ENCODE results near the gene VWA5B1.

Gene VWA5B1

DNA sequence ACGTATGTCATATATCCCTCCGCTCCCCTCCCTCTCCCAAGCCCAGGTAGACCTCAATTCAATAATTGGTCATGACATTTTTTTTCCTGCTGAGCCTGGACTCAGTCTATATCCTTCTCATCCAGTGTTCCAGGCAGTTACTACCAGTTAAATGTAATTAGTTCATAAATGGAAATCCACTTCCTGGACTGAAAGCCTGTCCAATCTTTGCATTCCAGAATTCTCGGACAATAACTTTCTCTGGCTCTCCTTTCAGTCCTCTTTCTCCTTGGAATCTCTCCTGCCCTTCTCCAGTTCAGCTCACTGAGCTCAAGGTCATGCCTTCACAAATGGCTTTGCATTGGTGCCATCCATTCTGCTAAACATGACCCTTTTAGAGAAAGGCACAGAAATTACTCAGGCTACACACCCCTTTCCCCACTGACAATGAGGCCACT is 34.8 kb downstream of the VWA5B1 start:
- Histone ChIP-seq H3K36me3 (replicated peaks; ENCODE audit: low read depth, low read length) (no peaks in the 10 kb centered on the region), H3K27ac (ENCODE audit: low read length) (no peak overlapping the region), H2AFZ (ENCODE audit: low read depth, low read length) (no peak overlapping the region), H3K9me3 (ENCODE audit: insufficient read depth, low read length) (no peaks in the 10 kb centered on the region), H3K79me2 (ENCODE audit: low read length) (no peaks in the 10 kb centered on the region), H3K4me3 (ENCODE audit: low read length) (no peak overlapping the region), H4K20me1 (ENCODE audit: insufficient read depth, low read length) (no peaks in the 10 kb centered on the region), H3K27me3 (ENCODE audit: low read depth, low read length) (peaks cover 3% of the 10 kb centered on the region; the same call in 1 of the 2 replicates), H3K9ac (ENCODE audit: low read length) (no peak overlapping the region), H3K4me2 (ENCODE audit: low read length) (no peak overlapping the region), H3K4me1 (ENCODE audit: low read length) (peaks cover 34% of the 10 kb centered on the region)
- no peak for TF ChIP-seq EZH2phosphoT487 (IDR thresholded peaks at IDR 0.05; ENCODE audit: low read depth)
- TF ChIP-seq, protein P1, sequence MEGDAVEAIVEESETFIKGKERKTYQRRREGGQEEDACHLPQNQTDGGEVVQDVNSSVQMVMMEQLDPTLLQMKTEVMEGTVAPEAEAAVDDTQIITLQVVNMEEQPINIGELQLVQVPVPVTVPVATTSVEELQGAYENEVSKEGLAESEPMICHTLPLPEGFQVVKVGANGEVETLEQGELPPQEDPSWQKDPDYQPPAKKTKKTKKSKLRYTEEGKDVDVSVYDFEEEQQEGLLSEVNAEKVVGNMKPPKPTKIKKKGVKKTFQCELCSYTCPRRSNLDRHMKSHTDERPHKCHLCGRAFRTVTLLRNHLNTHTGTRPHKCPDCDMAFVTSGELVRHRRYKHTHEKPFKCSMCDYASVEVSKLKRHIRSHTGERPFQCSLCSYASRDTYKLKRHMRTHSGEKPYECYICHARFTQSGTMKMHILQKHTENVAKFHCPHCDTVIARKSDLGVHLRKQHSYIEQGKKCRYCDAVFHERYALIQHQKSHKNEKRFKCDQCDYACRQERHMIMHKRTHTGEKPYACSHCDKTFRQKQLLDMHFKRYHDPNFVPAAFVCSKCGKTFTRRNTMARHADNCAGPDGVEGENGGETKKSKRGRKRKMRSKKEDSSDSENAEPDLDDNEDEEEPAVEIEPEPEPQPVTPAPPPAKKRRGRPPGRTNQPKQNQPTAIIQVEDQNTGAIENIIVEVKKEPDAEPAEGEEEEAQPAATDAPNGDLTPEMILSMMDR (IDR thresholded peaks at IDR 0.05; ENCODE audit: low read depth, low read length), result no peak

DNA sequence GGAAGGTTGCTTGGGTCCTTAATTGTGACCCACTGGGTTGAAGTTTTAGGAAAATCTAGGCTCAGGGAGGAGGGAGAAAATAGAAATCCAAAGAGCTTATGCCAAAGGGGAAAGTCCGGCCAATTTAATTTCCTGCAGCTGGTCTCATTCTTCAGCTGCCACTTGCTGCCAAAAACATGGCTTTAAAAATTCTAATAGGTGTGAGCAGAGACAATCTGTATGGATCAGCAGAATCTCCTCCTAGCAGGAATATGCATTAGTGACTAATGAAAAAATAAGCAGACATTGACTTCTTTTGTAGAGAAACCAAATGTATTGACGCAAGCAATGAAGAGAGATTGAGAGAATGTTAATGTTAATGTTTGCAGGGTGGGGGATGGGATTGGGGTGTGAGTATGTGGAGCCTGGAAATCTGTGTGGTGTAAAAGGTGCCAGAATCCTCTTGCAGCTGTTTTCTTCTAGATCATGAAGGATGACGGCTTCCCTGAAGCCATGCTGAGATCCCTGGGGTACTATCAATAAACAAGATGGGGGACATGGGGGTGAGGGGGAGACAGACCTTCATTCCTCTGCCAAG is 35.3 kb downstream of the VWA5B1 start:
- Histone ChIP-seq H3K4me2 (ENCODE audit: low read length) (no peak overlapping the region), H2AFZ (ENCODE audit: low read depth, low read length) (no peak overlapping the region), H3K9me3 (ENCODE audit: insufficient read depth, low read length) (no peaks in the 10 kb centered on the region), H4K20me1 (ENCODE audit: insufficient read depth, low read length) (no peaks in the 10 kb centered on the region), H3K79me2 (ENCODE audit: low read length) (no peaks in the 10 kb centered on the region), H3K27me3 (ENCODE audit: low read depth, low read length) (peaks cover 3% of the 10 kb centered on the region; the same call in 1 of the 2 replicates), H3K27ac (ENCODE audit: low read length) (no peak overlapping the region), H3K36me3 (replicated peaks; ENCODE audit: low read depth, low read length) (no peaks in the 10 kb centered on the region), H3K4me3 (ENCODE audit: low read length) (no peak overlapping the region), H3K9ac (ENCODE audit: low read length) (no peak overlapping the region), H3K4me1 (ENCODE audit: low read length) (peaks cover 29% of the 10 kb centered on the region)
- TF ChIP-seq, protein P1 (IDR thresholded peaks at IDR 0.05; ENCODE audit: low read depth, low read length), result no peak
- no peak for TF ChIP-seq EZH2phosphoT487 (IDR thresholded peaks at IDR 0.05; ENCODE audit: low read depth)

DNA sequence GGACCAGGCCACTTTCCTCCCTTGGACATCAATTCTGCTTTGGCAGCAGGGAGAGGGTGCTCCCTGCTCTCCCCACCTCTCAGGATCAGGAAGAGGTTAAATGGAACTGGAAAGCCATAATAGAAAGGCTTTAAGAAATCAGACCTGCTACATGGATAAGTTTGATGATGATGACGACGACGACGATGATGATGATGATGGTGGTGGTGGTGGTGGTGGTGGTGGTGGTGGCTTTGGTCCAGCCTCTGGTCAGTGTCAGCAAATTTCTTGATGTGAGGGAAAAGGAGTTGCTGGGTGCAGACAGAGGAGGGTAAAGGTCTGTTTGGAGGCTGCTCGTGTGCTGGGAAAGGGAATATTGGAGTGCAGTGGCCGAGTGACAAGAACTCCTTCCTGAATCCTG is 36.8 kb downstream of the VWA5B1 start:
- Histone ChIP-seq H3K4me1 (ENCODE audit: low read length) (peaks cover 13% of the 10 kb centered on the region), H3K79me2 (ENCODE audit: low read length) (no peaks in the 10 kb centered on the region), H3K27me3 (ENCODE audit: low read depth, low read length) (peaks cover 3% of the 10 kb centered on the region; the same call in 1 of the 2 replicates), H4K20me1 (ENCODE audit: insufficient read depth, low read length) (no peaks in the 10 kb centered on the region), H3K9ac (ENCODE audit: low read length) (no peak overlapping the region), H3K9me3 (ENCODE audit: insufficient read depth, low read length) (no peaks in the 10 kb centered on the region), H3K27ac (ENCODE audit: low read length) (no peak overlapping the region), H3K4me3 (ENCODE audit: low read length) (no peak overlapping the region), H3K4me2 (ENCODE audit: low read length) (no peak overlapping the region), H3K36me3 (replicated peaks; ENCODE audit: low read depth, low read length) (no peaks in the 10 kb centered on the region), H2AFZ (ENCODE audit: low read depth, low read length) (no peak overlapping the region)
- no peak for TF ChIP-seq EZH2phosphoT487 (IDR thresholded peaks at IDR 0.05; ENCODE audit: low read depth)
- TF ChIP-seq, protein P1 (IDR thresholded peaks at IDR 0.05; ENCODE audit: low read depth, low read length), result no peak

GRCh38 chr1:20328201-20328600 is 37.5 kb downstream of the VWA5B1 start:
- Histone ChIP-seq H3K4me1 (ENCODE audit: low read length) (peaks cover 6% of the 10 kb centered on the region; the same call in 1 of the 2 replicates), H3K27me3 (ENCODE audit: low read depth, low read length) (peaks cover 3% of the 10 kb centered on the region; the same call in 1 of the 2 replicates), H3K79me2 (ENCODE audit: low read length) (no peaks in the 10 kb centered on the region), H3K27ac (ENCODE audit: low read length) (no peak overlapping the region), H3K4me2 (ENCODE audit: low read length) (no peak overlapping the region), H3K4me3 (ENCODE audit: low read length) (no peak overlapping the region), H4K20me1 (ENCODE audit: insufficient read depth, low read length) (no peaks in the 10 kb centered on the region), H2AFZ (ENCODE audit: low read depth, low read length) (no peak overlapping the region), H3K9ac (ENCODE audit: low read length) (no peak overlapping the region), H3K9me3 (ENCODE audit: insufficient read depth, low read length) (no peaks in the 10 kb centered on the region), H3K36me3 (replicated peaks; ENCODE audit: low read depth, low read length) (no peaks in the 10 kb centered on the region)
- TF ChIP-seq, protein P1 (IDR thresholded peaks at IDR 0.05; ENCODE audit: low read depth, low read length), result no peak
- no peak for TF ChIP-seq EZH2phosphoT487 (IDR thresholded peaks at IDR 0.05; ENCODE audit: low read depth)
